ENCODE measurements around the gene UBE2S.

The UBE2S gene

GRCh38 chr19:55386493-55386971 lies 21.1 kb downstream of the UBE2S start:
- no peak for TF ChIP-seq ZNF274 (IDR thresholded peaks at IDR 0.05; ENCODE audit: low read depth, low read length)
- peak overlapping the region; percentile 91 for H3K4me3 ChIP-seq (ENCODE audit: low read length)

GRCh38 chr19:55385724-55386492 lies 21.7 kb downstream of the UBE2S start, which contains the start of gene RPL28:
RPL28 (plus strand) TSS chr19:55385932; CDS start chr19:55386358, 426 bp downstream.
- peak within 1 kb of the TSS; percentile 91 for H3K4me3 ChIP-seq (ENCODE audit: low read length)
- TF ChIP-seq ZNF274 (IDR thresholded peaks at IDR 0.05; ENCODE audit: low read depth, low read length), result no peak

DNA sequence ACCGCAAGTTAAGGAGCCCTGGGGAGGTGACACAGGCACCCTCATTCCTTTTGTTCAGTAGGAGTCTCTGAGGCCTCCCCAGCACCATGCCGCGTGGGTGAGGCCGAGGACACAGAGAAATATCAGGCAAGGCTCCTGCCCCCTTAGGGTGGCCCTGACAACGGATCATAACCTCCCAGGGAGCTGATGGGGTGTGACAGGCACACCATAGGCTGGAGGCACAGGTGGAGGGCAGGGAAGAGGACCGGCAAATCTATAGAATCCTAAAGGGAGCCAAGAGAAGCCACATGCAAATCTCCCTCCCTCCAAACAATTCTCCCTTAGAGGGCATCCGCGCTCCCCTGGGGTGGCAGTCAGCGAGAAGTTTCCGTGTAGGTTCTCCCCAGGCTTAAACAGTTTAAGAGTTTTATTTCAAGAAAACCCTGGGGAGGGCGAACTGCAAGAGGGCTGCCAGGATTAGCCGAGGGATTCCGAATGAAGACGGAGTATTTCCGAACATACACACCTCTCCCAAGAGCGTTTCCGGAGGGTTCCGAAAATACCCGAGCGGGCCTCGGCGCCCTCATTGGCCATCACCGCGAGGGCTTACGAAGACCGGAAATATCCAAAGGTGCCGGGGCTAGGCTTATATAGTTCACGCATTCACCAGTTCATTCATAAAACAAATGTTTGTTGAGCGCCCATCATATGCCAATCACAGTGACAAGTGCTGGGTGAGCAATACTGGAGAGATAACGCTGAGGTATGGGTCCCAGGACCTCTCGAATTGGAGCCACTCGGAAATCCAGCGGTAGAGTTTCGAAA lies 22.5 kb downstream of the UBE2S start:
- peak overlapping the region; percentile 54; the same call in 1 of the 2 replicates for H3K4me3 ChIP-seq (ENCODE audit: low read length)
- no peak for TF ChIP-seq ZNF274 (IDR thresholded peaks at IDR 0.05; ENCODE audit: low read depth, low read length)

DNA sequence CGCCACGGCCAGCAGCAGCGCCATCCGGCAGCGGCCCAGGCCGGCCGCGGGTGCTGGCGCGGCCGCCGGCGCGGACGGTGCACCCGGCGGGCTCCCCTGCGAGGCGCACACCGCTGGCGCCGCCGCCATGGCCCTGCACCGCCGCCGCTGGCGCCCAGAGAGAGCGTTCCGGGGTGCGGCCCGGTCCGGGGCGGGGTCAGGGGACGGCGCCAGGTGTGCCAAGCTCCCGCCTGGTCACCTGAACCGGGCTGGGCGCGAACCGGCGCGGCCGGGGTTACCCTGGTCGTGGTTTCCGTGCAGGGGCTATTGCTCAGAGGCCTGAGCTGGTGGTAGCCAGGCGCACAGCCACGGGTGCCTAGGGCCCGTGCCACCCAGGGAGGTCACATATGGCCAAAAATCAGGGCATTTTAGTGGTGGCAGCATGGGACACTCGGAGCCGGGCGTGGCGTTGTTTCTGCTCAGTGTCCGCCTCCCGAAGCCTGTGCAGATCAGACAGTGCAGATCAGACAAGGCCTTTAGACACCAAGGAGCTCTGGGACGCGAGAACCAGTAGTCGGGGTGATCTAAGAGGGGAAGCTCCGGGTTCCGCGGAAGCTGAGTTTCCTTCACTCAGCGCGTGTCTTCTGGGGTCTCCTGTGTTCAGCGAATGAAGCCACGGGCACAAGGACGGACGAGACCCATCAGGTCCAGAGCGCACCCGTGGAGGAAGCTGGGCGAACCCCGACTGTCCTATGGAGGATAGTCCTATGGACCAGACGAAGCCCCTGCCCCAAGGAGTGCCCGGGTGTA lies 23.3 kb downstream of the UBE2S start, which contains the start of gene TMEM238:
Gene TMEM238 (minus strand): TSS at position 162 of the 789 bp plus-strand sequence. CDS start 33 bp downstream, at position 129.
- no peak for TF ChIP-seq ZNF274 (IDR thresholded peaks at IDR 0.05; ENCODE audit: low read depth, low read length)

GRCh38 chr19:55383279-55384130 lies 24.1 kb downstream of the UBE2S start:
- TF ChIP-seq ZNF274 (IDR thresholded peaks at IDR 0.05; ENCODE audit: low read depth, low read length), result no peak
- peak overlapping the region; percentile 54; the same call in 1 of the 2 replicates for H3K4me3 ChIP-seq (ENCODE audit: low read length)

More for the DNA sequence above, 23.3 kb downstream of the UBE2S start, which contains the start of gene TMEM238:
- H3K4me3 ChIP-seq (ENCODE audit: low read length), result peak within 1 kb of the TSS; percentile 54; the same call in 1 of the 2 replicates

GRCh38 chr19:55382522-55383054 lies 25.0 kb downstream of the UBE2S start:
- TF ChIP-seq ZNF274 (IDR thresholded peaks at IDR 0.05; ENCODE audit: low read depth, low read length), result no peak
- no peak overlapping the region for H3K4me3 ChIP-seq (ENCODE audit: low read length)

- H3K4me3 ChIP-seq (ENCODE audit: low read length), result no peak overlapping the region
- TF ChIP-seq ZNF274 (IDR thresholded peaks at IDR 0.05; ENCODE audit: low read depth, low read length), result no peak
Measured at GRCh38 chr19:55382013-55382412, 25.6 kb downstream of the UBE2S start.

DNA sequence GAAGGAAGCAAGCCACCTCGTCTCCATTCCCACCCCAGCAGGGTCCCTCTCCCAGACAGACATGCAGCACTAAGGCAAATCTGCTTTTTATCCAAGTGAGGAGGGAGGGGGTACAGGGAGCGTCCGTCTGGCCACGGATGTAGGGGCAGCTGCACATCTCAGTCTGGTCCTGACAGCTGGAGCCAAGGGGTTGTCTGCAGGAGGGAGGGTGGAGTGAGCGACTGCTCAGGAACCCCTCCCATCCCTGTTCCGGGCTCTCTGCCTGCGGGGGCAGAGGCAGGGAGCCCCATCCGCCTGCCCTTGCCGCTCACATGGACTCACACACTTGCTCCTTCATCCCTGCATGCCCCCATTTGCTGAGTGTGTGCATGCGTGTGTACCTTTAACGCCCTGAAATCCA lies 28.4 kb downstream of the UBE2S start:
- no peak overlapping the region for H3K4me3 ChIP-seq (ENCODE audit: low read length)
- TF ChIP-seq ZNF274 (IDR thresholded peaks at IDR 0.05; ENCODE audit: low read depth, low read length), result no peak

DNA sequence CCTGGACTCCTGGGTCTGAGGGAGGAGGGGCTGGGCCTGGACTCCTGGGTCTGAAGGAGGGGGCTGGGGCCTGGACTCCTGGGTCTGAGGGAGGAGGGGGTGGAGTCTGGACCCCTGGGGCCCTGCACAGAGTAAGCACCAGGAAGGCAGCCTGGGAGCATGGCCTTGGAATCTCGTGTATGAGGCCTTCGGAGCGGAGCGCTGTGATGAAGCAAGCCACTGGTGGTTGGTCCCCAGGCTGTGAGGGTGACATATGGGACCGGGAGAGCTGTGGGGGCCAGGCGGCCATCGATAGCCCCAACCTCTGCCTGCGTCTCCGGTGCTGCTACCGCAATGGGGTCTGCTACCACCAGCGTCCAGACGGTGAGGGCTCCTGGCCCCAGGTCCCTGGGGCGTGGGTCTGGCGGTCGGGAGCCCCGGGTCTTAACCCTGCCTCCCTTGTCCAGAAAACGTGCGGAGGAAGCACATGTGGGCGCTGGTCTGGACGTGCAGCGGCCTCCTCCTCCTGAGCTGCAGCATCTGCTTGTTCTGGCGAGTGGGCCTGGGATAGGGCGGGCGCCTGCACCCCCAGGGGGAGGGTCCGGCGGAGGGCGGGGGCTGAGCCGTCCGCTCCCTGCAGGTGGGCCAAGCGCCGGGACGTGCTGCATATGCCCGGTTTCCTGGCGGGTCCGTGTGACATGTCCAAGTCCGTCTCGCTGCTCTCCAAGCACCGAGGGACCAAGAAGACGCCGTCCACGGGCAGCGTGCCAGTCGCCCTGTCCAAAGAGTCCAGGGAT lies 30.0 kb downstream of the UBE2S start:
- TF ChIP-seq ZNF274 (IDR thresholded peaks at IDR 0.05; ENCODE audit: low read depth, low read length), result no peak
- no peak overlapping the region for H3K4me3 ChIP-seq (ENCODE audit: low read length)

GRCh38 chr19:55376241-55376933 lies 31.2 kb downstream of the UBE2S start, which contains the start of gene TMEM190:
TMEM190 (plus strand) TSS chr19:55376826; CDS start chr19:55376854, 28 bp downstream.
- H3K4me3 ChIP-seq (ENCODE audit: low read length), result no peak within 1 kb of the TSS
- no peak for TF ChIP-seq ZNF274 (IDR thresholded peaks at IDR 0.05; ENCODE audit: low read depth, low read length)

GRCh38 chr19:55373993-55374757 lies 33.4 kb downstream of the UBE2S start:
- no peak for TF ChIP-seq ZNF274 (IDR thresholded peaks at IDR 0.05; ENCODE audit: low read depth, low read length)
- H3K4me3 ChIP-seq (ENCODE audit: low read length), result no peak overlapping the region

Data from GM08714 (cell line).